ENCODE results near the gene MYOZ1.

- TF ChIP-seq RARB (CRISPR knock-in tag; IDR thresholded peaks at IDR 0.05): no peak
- TF ChIP-seq ZNF8 (CRISPR knock-in tag; IDR thresholded peaks at IDR 0.05): no peak
- no peak for TF ChIP-seq PATZ1 (CRISPR knock-in tag; IDR thresholded peaks at IDR 0.05; ENCODE audit: borderline replicate concordance)
- no peak for TF ChIP-seq OSR1 (CRISPR knock-in tag; IDR thresholded peaks at IDR 0.05)
- no peak for TF ChIP-seq ARNTL (CRISPR knock-in tag; IDR thresholded peaks at IDR 0.05; ENCODE audit: borderline replicate concordance, low read depth)
- no peak for TF ChIP-seq ZFP30 (CRISPR knock-in tag; IDR thresholded peaks at IDR 0.05)
- no peak for TF ChIP-seq GLIS3 (CRISPR knock-in tag; IDR thresholded peaks at IDR 0.05)
Measured at GRCh38 chr10:73650537-73651331, 9.5 kb upstream of the MYOZ1 start.
